Gastrocnemius medialis (tissue), 4 donors: ENCODE data around the gene UBE3C.

Experiments
- POLR2A ChIP-seq, 2 donors: fragments of 450-650 bp; IDR thresholded peaks; one replicate each; pipeline ENCODE4 v1.6.1; 2017; ENCODE audit warnings: antibody characterized with exemption in 2 of 2, mild to moderate bottlenecking in 2 of 2, moderate library complexity in 2 of 2
- TF ChIP-seq, protein P1 (sequence below), 5 experiments: fragments of 450-650 bp in 3 of 5; fragments of 200-600 bp in 2 of 5; sonication (generic) in 2 of 5; IDR thresholded peaks in 4 of 5; conservative IDR thresholded peaks in 1 of 5; 1 replicate in 4 of 5; 2 replicates in 1 of 5; pipeline ENCODE4 v1.5.1; 2016 to 2019; ENCODE audit warnings: antibody characterized with exemption in 5 of 5, mild to moderate bottlenecking in 3 of 5, moderate library complexity in 3 of 5

DNA sequence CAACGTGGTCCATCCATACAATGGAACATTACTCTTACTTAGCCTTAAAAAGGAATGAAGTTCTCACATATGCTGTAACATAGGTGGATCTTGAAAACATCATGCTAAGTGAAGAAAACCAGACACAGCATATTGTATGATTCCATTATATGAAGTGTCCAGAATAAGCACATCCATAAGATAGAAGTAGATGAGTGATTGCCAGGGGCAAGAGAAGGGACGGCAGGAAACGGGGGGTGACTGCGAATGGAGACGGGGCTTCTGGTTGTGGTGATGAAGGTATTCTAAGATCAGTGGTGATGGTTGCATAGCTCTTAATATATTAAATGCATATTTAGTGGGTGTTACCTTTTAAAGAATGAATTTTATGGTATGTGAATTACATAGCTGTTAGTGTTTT lies 29.8 kb downstream of the UBE3C start:
- TF ChIP-seq, protein P1, sequence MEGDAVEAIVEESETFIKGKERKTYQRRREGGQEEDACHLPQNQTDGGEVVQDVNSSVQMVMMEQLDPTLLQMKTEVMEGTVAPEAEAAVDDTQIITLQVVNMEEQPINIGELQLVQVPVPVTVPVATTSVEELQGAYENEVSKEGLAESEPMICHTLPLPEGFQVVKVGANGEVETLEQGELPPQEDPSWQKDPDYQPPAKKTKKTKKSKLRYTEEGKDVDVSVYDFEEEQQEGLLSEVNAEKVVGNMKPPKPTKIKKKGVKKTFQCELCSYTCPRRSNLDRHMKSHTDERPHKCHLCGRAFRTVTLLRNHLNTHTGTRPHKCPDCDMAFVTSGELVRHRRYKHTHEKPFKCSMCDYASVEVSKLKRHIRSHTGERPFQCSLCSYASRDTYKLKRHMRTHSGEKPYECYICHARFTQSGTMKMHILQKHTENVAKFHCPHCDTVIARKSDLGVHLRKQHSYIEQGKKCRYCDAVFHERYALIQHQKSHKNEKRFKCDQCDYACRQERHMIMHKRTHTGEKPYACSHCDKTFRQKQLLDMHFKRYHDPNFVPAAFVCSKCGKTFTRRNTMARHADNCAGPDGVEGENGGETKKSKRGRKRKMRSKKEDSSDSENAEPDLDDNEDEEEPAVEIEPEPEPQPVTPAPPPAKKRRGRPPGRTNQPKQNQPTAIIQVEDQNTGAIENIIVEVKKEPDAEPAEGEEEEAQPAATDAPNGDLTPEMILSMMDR (IDR thresholded peaks at IDR 0.05 in 4 of 5, conservative IDR thresholded peaks at IDR 0.05 in 1 of 5), result no peak
- TF ChIP-seq POLR2A (IDR thresholded peaks at IDR 0.05), result no peak
